IMR-90 (cell line): Measurements from ENCODE around the gene HNRNPC. TPM values are rescaled to one million over a fixed set of nuclear protein-coding genes. Genes with fewer than 3 reads are reported as not detected.

Source experiments
- ATAC-seq: fragments of 200-7000 bp; cut with Tn5 transposase; 2 replicates; pipeline ENCODE4 v1.9.1; 2020; ENCODE audit warnings: low read depth, mild to moderate bottlenecking, moderate library complexity
- BruUV-seq: library from RNA; stranded (reverse); fragments of 400-500 nt; replicated peaks from 2 replicates; lab custom pipeline; 2021; lab: Mats Ljungman, UMichigan
- CTCF ChIA-PET: fragments of 300-600 bp; formaldehyde crosslinking; extraction: SDS; loops from one replicate; lab custom pipeline; 2021; ENCODE audit warnings: antibody characterized with exemption; lab: Yijun Ruan, JAX
- POLR2A ChIA-PET: fragments of 300-600 bp; sonication (Branson Sonifier 250); formaldehyde crosslinking; loops from one replicate; lab custom pipeline; 2022; ENCODE audit warnings: antibody characterized with exemption; ENCODE audit not compliant: unreplicated experiment; lab: Charles Lee
- DNase-seq: peaks from one replicate; pipeline ENCODE4 v3.0.0; 2013
- H2AFZ ChIP-seq: replicated peaks from 2 replicates; pipeline ENCODE3; 2013; ENCODE audit warnings: low read length, mild to moderate bottlenecking; ENCODE audit not compliant: poor library complexity
- H2AK5ac ChIP-seq: 2 replicates; pipeline ENCODE4 v1.6.1; 2013; ENCODE audit warnings: low read depth, low read length, inconsistent platforms
- H2AK9ac ChIP-seq: replicated peaks from 2 replicates; pipeline ENCODE3; 2013; ENCODE audit warnings: mild to moderate bottlenecking, low read depth, low read length, moderate library complexity; ENCODE audit not compliant: poor library complexity
- H2BK120ac ChIP-seq: 2 replicates; pipeline ENCODE4 v1.6.1; 2013; ENCODE audit warnings: low read depth, low read length, inconsistent platforms
- H2BK15ac ChIP-seq: 3 replicates; pipeline ENCODE4 v1.6.1; 2013; ENCODE audit warnings: low read depth, low read length, inconsistent platforms
- H2BK20ac ChIP-seq: 2 replicates; pipeline ENCODE4 v1.6.1; 2013; ENCODE audit warnings: low read depth, mild to moderate bottlenecking, inconsistent platforms, low read length, moderate library complexity
- H2BK5ac ChIP-seq: 2 replicates; pipeline ENCODE4 v1.6.1; 2013; ENCODE audit warnings: mild to moderate bottlenecking, low read depth, low read length, inconsistent platforms; ENCODE audit not compliant: poor library complexity, severe bottlenecking
- H3K14ac ChIP-seq: replicated peaks from 2 replicates; pipeline ENCODE4 v1.6.1; 2013; ENCODE audit warnings: low read depth, low read length, inconsistent platforms
- H3K18ac ChIP-seq: 2 replicates; pipeline ENCODE4 v1.6.1; 2013; ENCODE audit warnings: low read depth, low read length, control low read depth
- H3K23ac ChIP-seq: 2 replicates; pipeline ENCODE4 v1.6.1; 2013; ENCODE audit warnings: low read depth, low read length, inconsistent platforms
- H3K27ac ChIP-seq: 2 replicates; pipeline ENCODE4 v1.5.1; 2013; ENCODE audit warnings: mild to moderate bottlenecking, control low read depth, low read length; ENCODE audit not compliant: insufficient read depth
- H3K27me3 ChIP-seq: 2 replicates; pipeline ENCODE4 v1.6.1; 2013; ENCODE audit warnings: low read length; ENCODE audit not compliant: control insufficient read depth, insufficient read depth
- H3K36me3 ChIP-seq: 2 replicates; pipeline ENCODE4 v1.6.1; 2013; ENCODE audit warnings: low read length, mixed read lengths; ENCODE audit not compliant: control insufficient read depth, insufficient read depth
- H3K4ac ChIP-seq: 2 replicates; pipeline ENCODE4 v1.6.1; 2013; ENCODE audit warnings: low read depth, low read length, inconsistent platforms
- H3K4me1 ChIP-seq: 2 replicates; pipeline ENCODE4 v1.6.1; 2013; ENCODE audit warnings: low read length, mixed read lengths; ENCODE audit not compliant: control insufficient read depth, insufficient read depth
- H3K4me2 ChIP-seq: 2 replicates; pipeline ENCODE4 v1.6.1; 2013; ENCODE audit warnings: low read depth, mild to moderate bottlenecking, control low read depth, low read length, moderate library complexity
- H3K4me3 ChIP-seq: 2 replicates; pipeline ENCODE4 v1.5.1; 2013; ENCODE audit warnings: low read depth, mild to moderate bottlenecking, control low read depth, low read length, moderate library complexity; ENCODE audit not compliant: insufficient read depth
- H3K56ac ChIP-seq: 2 replicates; pipeline ENCODE4 v1.6.1; 2013; ENCODE audit warnings: low read length, inconsistent platforms; ENCODE audit not compliant: insufficient read depth; ENCODE audit errors: extremely low read depth
- H3K79me1 ChIP-seq, 2 experiments: 2 replicates each; pipeline ENCODE4 v1.6.1; 2013; ENCODE audit warnings: low read length in 2 of 2, inconsistent platforms in 1 of 2, low read depth in 1 of 2
- H3K9ac ChIP-seq: 2 replicates; pipeline ENCODE4 v1.6.1; 2013; ENCODE audit warnings: low read depth, low read length, control low read depth
- H3K9me1 ChIP-seq: 2 replicates; pipeline ENCODE4 v1.6.1; 2013; ENCODE audit warnings: low read length, inconsistent platforms; ENCODE audit not compliant: insufficient read depth
- H3K9me3 ChIP-seq: 2 replicates; pipeline ENCODE4 v1.6.1; 2013; ENCODE audit warnings: low read length; ENCODE audit not compliant: control insufficient read depth, insufficient read depth
- H4K20me1 ChIP-seq: 2 replicates; pipeline ENCODE4 v1.6.1; 2013; ENCODE audit warnings: low read length, inconsistent platforms; ENCODE audit not compliant: insufficient read depth
- H4K5ac ChIP-seq: 2 replicates; pipeline ENCODE4 v1.6.1; 2013; ENCODE audit warnings: mild to moderate bottlenecking, low read depth, low read length, control low read depth
- H4K8ac ChIP-seq, 2 experiments: 2 replicates each; pipeline ENCODE4 v1.6.1; 2013; ENCODE audit warnings: low read depth in 2 of 2, low read length in 2 of 2, control low read depth in 1 of 2, inconsistent platforms in 1 of 2
- H4K91ac ChIP-seq: 2 replicates; pipeline ENCODE4 v1.6.1; 2013; ENCODE audit warnings: low read depth, low read length, inconsistent platforms; ENCODE audit not compliant: insufficient read depth
- BHLHE40 ChIP-seq: fragments of 150-350 bp; IDR thresholded peaks from 2 replicates; pipeline ENCODE4 v1.6.1; 2016; ENCODE audit warnings: mild to moderate bottlenecking, low read depth, low read length
- CEBPB ChIP-seq: IDR thresholded peaks from 2 replicates; pipeline ENCODE4 v1.6.1; 2012; ENCODE audit warnings: low read depth, low read length, improper control_type of control experiment
- CHD1 ChIP-seq: IDR thresholded peaks from 2 replicates; pipeline ENCODE4 v1.6.1; 2012; ENCODE audit warnings: low read depth, low read length, improper control_type of control experiment
- FOS ChIP-seq: fragments of 150-350 bp; IDR thresholded peaks from 2 replicates; pipeline ENCODE4 v1.6.1; 2016; ENCODE audit warnings: low read depth, low read length
- MAFK ChIP-seq: IDR thresholded peaks from 2 replicates; pipeline ENCODE4 v1.6.1; 2012; ENCODE audit warnings: low read depth, low read length, improper control_type of control experiment
- MAZ ChIP-seq: IDR thresholded peaks from 2 replicates; pipeline ENCODE4 v1.6.1; 2012; ENCODE audit warnings: low read depth, mild to moderate bottlenecking, low read length, improper control_type of control experiment, moderate library complexity, borderline replicate concordance
- MXI1 ChIP-seq: IDR thresholded peaks from 2 replicates; pipeline ENCODE4 v1.6.1; 2012; ENCODE audit warnings: low read depth, mild to moderate bottlenecking, low read length, moderate library complexity, borderline replicate concordance
- NFE2L2 ChIP-seq: fragments of 150-350 bp; IDR thresholded peaks from 2 replicates; pipeline ENCODE4 v1.6.1; 2016; ENCODE audit warnings: low read depth, mild to moderate bottlenecking, low read length
- POLR2A ChIP-seq: IDR thresholded peaks from 2 replicates; pipeline ENCODE4 v1.6.1; 2012; ENCODE audit warnings: mild to moderate bottlenecking, low read depth, low read length
- RAD21 ChIP-seq: IDR thresholded peaks from 2 replicates; pipeline ENCODE4 v1.6.1; 2012; ENCODE audit warnings: low read length, improper control_type of control experiment
- RCOR1 ChIP-seq: IDR thresholded peaks from 2 replicates; pipeline ENCODE4 v1.6.1; 2012; ENCODE audit warnings: mild to moderate bottlenecking, low read length, improper control_type of control experiment; ENCODE audit not compliant: insufficient replicate concordance
- RFX5 ChIP-seq: IDR thresholded peaks from 2 replicates; pipeline ENCODE4 v1.8.0; 2012; ENCODE audit warnings: low read depth, mild to moderate bottlenecking, low read length, moderate library complexity
- SMC3 ChIP-seq: fragments of 150-350 bp; IDR thresholded peaks from 2 replicates; pipeline ENCODE4 v1.6.1; 2016; ENCODE audit warnings: low read depth, mild to moderate bottlenecking, antibody characterized with exemption, low read length, moderate library complexity
- USF2 ChIP-seq: fragments of 150-350 bp; IDR thresholded peaks from 2 replicates; pipeline ENCODE4 v1.6.1; 2017; ENCODE audit warnings: mild to moderate bottlenecking, antibody characterized with exemption, low read length, low read depth
- WGBS, 2 experiments: methylation state at CpG; one replicate each; pipeline versions ENCODE4 v1.1.5 to v1.1.7; 2013; ENCODE audit warnings: missing lambda C conversion rate in 2 of 2; ENCODE audit not compliant: insufficient read length in 1 of 2; ENCODE audit errors: extremely low coverage in 2 of 2; 5-methylcytosine and 5-hydroxymethylcytosine counted together
- dilution Hi-C: fragments of 300-500 bp; cut with HindIII; formaldehyde crosslinking; loops from one replicate; pipeline ENCODE4 v1.14.3; 2018; ENCODE audit warnings: low sequenced_read_pairs; ENCODE audit not compliant: unreplicated experiment
- in situ Hi-C: fragments of 300-500 bp; cut with MboI; formaldehyde crosslinking; loops from 3 replicates; pipeline ENCODE4 v1.14.3; 2019; ENCODE audit warnings: low sequenced_read_pairs, inconsistent platforms, mixed read lengths
- intact Hi-C: fragments of 100-400 bp; cut with micrococcal nuclease; formaldehyde crosslinking; loops from 2 replicates; pipeline ENCODE4 v1.10.0; 2022
- polyA plus RNA-seq, 3 experiments: library from polyadenylated mRNA; depleted of rRNA; stranded (reverse); fragments of >200 nt; gene quantifications; 2 replicates each; pipeline ENCODE4 v1.2.3, GENCODE V29; 2012; ENCODE audit warnings: low replicate concordance in 1 of 3
- total RNA-seq: library from RNA; depleted of rRNA; stranded (reverse); fragments of >200 nt; gene quantifications from 2 replicates; pipeline ENCODE4 v1.2.3, GENCODE V29; 2012
- TF ChIP-seq, protein P1 (sequence below): conservative IDR thresholded peaks from 2 replicates; pipeline ENCODE4 v1.5.1; 2012; ENCODE audit warnings: mild to moderate bottlenecking, low read depth, low read length, improper control_type of control experiment
- TF ChIP-seq, protein P2 (sequence below): fragments of 150-350 bp; IDR thresholded peaks from 2 replicates; pipeline ENCODE4 v1.6.1; 2016; ENCODE audit warnings: low read depth, mild to moderate bottlenecking, low read length, moderate library complexity, borderline replicate concordance

Gene HNRNPC
- total and polyA plus RNA-seq, 2 of the 4 experiments (the other 2 are of a cell fraction), result 308 to 615 TPM

GRCh38 chr14:21309956-21310355, 40.7 kb upstream of the HNRNPC start:
- CTCF ChIA-PET, result no interaction called here

More at GRCh38 chr14:21309956-21310355, 40.7 kb upstream of the HNRNPC start:
- DNase-seq (no peak), ATAC-seq (no peak)
- no peak overlapping the region for H4K8ac ChIP-seq
- no peaks in the 10 kb centered on the region for H3K9me3 ChIP-seq
- H4K5ac ChIP-seq, result no peak overlapping the region
- no peak overlapping the region for H3K9ac ChIP-seq
- no peak overlapping the region for H3K4me3 ChIP-seq
- no peak overlapping the region for H3K27ac ChIP-seq
- POLR2A ChIA-PET, result no interaction called here
- H4K91ac ChIP-seq, result no peak overlapping the region
- H3K56ac ChIP-seq, result no peak overlapping the region
- in situ Hi-C loops (no loop called here), intact Hi-C loops (no loop called here), dilution Hi-C loops (no loop called here)
- H2AFZ ChIP-seq, result no peak overlapping the region
- H3K14ac ChIP-seq, result no peak overlapping the region
- no peaks in the 10 kb centered on the region for H3K9me1 ChIP-seq
- WGBS, 2 experiments, result no CpG with 5 or more reads among the region's 3 CpGs
- TF ChIP-seq MXI1 (no peak), POLR2A (no peak), BHLHE40 (no peak), SMC3 (no peak), NFE2L2 (no peak), MAFK (no peak), USF2 (no peak), CHD1 (no peak), RAD21 (no peak), RFX5 (no peak), RCOR1 (no peak), FOS (no peak), MAZ (no peak), CEBPB (no peak)
- TF ChIP-seq, protein P1, sequence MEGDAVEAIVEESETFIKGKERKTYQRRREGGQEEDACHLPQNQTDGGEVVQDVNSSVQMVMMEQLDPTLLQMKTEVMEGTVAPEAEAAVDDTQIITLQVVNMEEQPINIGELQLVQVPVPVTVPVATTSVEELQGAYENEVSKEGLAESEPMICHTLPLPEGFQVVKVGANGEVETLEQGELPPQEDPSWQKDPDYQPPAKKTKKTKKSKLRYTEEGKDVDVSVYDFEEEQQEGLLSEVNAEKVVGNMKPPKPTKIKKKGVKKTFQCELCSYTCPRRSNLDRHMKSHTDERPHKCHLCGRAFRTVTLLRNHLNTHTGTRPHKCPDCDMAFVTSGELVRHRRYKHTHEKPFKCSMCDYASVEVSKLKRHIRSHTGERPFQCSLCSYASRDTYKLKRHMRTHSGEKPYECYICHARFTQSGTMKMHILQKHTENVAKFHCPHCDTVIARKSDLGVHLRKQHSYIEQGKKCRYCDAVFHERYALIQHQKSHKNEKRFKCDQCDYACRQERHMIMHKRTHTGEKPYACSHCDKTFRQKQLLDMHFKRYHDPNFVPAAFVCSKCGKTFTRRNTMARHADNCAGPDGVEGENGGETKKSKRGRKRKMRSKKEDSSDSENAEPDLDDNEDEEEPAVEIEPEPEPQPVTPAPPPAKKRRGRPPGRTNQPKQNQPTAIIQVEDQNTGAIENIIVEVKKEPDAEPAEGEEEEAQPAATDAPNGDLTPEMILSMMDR, result no peak
- TF ChIP-seq, protein P2, sequence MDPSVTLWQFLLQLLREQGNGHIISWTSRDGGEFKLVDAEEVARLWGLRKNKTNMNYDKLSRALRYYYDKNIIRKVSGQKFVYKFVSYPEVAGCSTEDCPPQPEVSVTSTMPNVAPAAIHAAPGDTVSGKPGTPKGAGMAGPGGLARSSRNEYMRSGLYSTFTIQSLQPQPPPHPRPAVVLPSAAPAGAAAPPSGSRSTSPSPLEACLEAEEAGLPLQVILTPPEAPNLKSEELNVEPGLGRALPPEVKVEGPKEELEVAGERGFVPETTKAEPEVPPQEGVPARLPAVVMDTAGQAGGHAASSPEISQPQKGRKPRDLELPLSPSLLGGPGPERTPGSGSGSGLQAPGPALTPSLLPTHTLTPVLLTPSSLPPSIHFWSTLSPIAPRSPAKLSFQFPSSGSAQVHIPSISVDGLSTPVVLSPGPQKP, result no peak
- H3K27me3 ChIP-seq, result peaks cover 28% of the 10 kb centered on the region
- no peak overlapping the region for H3K4me2 ChIP-seq
- no peaks in the 10 kb centered on the region for H3K36me3 ChIP-seq
- no peaks in the 10 kb centered on the region for H3K4me1 ChIP-seq
- no peaks in the 10 kb centered on the region for H3K79me1 ChIP-seq
- H2BK15ac ChIP-seq, result no peak overlapping the region
- no peaks in the 10 kb centered on the region for H4K20me1 ChIP-seq
- H2AK9ac ChIP-seq, result no peak overlapping the region
- no TSS peak for BruUV-seq
- no peak overlapping the region for H3K4ac ChIP-seq
- H3K23ac ChIP-seq, result no peak overlapping the region
- H2BK20ac ChIP-seq, result no peak overlapping the region
- H3K18ac ChIP-seq, result no peak overlapping the region
- H2BK120ac ChIP-seq, result no peak overlapping the region
- no peak overlapping the region for H2AK5ac ChIP-seq
- H2BK5ac ChIP-seq, result no peak overlapping the region
